Coronary artery (tissue), 2 donors: ENCODE measurements around the gene NME9.
A peak's percentile ranks its signal among the peaks of the same experiment; 100 is the strongest.

ENCODE experiments used
- DNase-seq: peaks from one replicate; pipeline ENCODE4 v3.0.0-alpha.2; 2017; ENCODE audit warnings: low spot score
- H3K27ac ChIP-seq, 2 donors: fragments of 200-600 bp; sonication (generic); one replicate each; pipeline ENCODE4 v1.5.1; 2016 to 2019
- H3K4me3 ChIP-seq: fragments of 200-600 bp; sonication (generic); 2 replicates; pipeline ENCODE4 v1.5.1; 2016; ENCODE audit warnings: mild to moderate bottlenecking, moderate library complexity
- TF ChIP-seq, protein P1 (sequence below): fragments of 200-600 bp; sonication (generic); IDR thresholded peaks from one replicate; pipeline ENCODE4 v1.5.1; 2019; ENCODE audit warnings: antibody characterized with exemption

NME9 gene

DNA sequence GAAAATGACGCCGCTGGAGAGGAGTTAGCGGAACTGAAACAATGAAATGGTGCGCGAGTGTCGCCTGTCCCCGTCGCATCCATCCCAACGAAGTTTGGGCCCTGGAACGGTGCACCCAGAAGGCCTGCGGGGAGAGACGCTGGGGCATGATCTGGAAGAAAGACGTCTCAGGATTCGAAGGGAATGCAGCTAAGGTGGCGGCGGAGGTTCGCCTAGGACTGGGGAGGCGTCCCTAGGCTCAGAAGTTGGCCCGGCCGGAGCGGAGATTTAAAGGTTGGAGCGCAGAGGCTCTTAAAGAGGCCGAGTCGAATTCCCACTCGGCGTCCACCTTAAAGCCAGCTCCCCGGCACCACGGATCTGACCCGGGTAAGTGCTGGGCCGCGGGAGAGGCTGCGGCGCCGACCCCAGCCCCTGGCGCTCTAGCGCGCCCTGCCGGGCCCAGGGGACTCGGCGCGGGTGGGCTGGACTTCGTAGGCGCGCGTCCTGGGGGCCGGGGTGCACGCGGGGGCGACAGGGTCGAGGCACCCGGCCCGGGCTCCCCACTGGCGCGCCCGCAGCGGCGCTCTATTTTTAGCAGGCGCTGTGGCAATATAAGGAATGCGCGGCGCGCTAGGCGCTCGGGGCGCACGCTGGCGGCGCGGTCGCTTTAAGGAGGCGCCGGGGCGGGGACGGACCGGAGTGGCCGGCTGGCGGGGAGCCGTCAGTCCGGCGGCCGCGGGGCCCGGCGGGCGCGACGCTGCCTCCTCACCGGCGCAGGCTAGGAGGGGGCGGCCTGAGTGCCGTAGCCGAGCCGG, 18.5 kb upstream of the NME9 start, which contains the start of gene MRAS:
TSS of gene MRAS (plus strand) at position 620 of the 794 bp plus-strand sequence. CDS start 24,305 bp downstream, outside the sequence.
- TF ChIP-seq, protein P1, sequence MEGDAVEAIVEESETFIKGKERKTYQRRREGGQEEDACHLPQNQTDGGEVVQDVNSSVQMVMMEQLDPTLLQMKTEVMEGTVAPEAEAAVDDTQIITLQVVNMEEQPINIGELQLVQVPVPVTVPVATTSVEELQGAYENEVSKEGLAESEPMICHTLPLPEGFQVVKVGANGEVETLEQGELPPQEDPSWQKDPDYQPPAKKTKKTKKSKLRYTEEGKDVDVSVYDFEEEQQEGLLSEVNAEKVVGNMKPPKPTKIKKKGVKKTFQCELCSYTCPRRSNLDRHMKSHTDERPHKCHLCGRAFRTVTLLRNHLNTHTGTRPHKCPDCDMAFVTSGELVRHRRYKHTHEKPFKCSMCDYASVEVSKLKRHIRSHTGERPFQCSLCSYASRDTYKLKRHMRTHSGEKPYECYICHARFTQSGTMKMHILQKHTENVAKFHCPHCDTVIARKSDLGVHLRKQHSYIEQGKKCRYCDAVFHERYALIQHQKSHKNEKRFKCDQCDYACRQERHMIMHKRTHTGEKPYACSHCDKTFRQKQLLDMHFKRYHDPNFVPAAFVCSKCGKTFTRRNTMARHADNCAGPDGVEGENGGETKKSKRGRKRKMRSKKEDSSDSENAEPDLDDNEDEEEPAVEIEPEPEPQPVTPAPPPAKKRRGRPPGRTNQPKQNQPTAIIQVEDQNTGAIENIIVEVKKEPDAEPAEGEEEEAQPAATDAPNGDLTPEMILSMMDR, result no peak
- peak within 1 kb of the TSS; percentile 89 for H3K4me3 ChIP-seq
- peak within 1 kb of the TSS; percentile 95 for H3K27ac ChIP-seq
- DNase-seq, result peak; percentile 90

DNA sequence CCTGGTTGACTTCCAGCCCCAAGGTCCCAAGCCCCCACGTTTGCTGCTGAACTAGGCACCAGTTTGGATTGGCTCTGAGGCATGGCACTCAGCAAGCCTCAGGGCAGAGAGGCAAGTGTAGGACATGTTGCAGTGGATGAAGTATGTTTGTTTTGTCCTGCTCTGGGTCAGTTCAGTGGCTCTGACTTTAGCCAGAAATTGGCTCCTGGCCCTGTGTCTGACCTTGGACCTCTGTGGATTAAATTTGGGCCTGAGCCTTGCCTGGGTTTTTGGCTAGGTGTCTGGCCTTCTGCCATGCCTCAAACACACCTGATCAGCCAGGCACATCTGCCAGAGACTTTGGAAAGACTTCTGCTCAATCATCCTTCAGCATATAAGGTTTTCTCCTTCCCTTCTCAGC, 15.1 kb upstream of the NME9 start:
- no peak for DNase-seq
- TF ChIP-seq, protein P1, result no peak
- no peak overlapping the region for H3K27ac ChIP-seq
- H3K4me3 ChIP-seq, result no peak overlapping the region

DNA sequence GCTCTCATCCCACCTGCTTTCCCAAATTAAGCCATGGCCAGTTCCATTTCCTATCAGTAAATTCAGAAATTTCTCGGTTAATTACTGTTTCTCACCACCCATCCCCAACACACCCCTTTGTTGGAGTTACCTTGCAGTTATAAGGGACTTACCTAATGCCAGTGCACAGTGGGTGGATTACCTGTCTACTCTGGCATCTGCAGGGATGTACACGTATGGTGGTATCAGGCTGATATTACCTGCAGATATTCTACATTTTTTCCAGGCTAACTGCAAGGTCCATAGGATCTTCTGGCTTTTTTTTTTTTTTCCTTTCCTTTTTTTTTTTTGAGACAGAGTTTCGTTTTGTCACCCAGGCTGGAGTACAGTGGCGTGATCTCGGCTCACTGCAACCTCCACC, 10.9 kb upstream of the NME9 start:
- no peak overlapping the region for H3K4me3 ChIP-seq
- no peak overlapping the region for H3K27ac ChIP-seq
- no peak for DNase-seq
- TF ChIP-seq, protein P1, result no peak

DNA sequence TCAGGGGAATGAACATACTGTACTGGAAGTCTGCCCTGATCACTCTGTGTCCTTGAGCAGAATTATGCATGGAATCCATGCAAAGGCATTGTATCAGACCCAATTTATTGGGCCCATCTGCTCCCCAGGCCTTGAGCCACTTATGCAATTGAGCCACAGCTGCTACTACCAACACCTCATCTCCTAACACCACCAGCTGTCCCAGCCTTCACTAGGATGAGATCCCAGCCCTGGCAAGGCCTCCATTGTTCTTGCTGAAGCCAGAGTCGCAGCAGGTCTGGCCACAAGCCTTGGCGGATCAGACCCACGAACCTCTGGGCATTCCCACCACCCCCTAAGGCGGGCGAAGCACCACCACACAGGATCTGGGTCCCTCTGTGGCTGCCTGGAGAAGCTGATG, 9.2 kb upstream of the NME9 start:
- DNase-seq, result no peak
- TF ChIP-seq, protein P1, result no peak
- no peak overlapping the region for H3K4me3 ChIP-seq
- H3K27ac ChIP-seq, result no peak overlapping the region

DNA sequence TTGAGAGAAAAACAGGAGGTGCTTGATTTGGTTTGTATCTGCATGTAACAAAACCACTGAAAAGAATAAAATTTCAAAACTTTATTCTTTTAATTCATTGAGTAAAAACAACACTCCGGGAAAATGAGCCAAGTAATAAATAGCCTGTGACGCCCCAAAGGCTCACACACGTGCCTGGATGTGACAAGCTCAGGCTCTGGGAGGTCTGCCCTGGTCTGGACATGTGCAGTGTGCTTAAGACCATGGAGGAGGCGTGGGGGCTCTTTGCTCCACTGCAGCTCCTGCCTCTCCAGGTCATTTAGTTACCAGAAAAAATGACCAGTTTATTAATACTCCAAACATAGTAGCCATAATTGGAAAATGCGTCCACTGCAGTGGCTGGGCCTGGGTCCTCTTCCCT, 8.6 kb upstream of the NME9 start:
- TF ChIP-seq, protein P1, result no peak
- Histone ChIP-seq H3K4me3 (no peak overlapping the region), H3K27ac (no peak overlapping the region)
- DNase-seq, result no peak

DNA sequence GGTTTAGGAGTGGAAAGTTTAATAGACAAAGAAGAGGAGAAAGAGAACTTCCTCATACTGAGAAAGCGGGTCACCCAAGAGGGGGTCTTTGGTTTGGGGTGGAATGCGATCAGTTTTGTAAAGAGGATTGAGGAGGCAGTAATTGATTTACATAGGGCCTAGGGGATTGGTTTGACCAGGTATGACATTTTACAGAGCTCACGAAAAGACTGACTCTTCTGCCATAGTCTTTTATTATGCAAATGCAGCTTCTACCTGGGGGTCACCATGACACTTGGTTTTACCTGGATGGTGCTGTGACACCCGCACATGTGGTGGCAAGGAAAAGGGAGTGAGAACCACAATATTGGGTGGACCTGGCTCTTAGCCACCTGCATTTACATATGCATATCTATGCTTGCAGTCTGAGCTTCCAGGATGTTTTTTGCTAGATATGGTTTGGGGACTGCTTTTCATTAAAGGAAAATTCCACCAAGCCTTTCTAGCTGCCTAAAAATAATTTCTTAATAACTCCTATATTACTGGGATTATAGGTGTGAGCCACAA, 6.9 kb upstream of the NME9 start:
- Histone ChIP-seq H3K27ac (no peak overlapping the region), H3K4me3 (no peak overlapping the region)
- DNase-seq, result no peak
- TF ChIP-seq, protein P1, result no peak

DNA sequence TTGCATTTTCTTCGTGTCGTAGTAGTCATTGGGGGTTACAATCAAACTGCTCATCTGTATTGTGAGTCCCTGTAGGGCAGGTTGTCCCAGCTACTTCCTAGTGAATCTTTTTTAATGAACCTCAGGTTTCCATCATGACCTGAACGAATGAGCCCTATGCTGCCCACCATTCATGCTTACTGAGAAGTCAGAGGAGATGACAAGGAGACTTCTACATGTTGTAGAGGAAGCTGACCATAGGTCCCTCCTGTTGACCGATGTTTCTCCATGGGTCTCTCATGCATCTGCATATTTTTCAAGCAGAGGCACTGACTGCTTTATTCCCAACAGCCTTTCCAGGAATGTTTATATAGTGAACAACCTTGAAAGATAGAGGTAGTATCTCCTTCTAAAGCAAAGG, 5.0 kb upstream of the NME9 start:
- TF ChIP-seq, protein P1, result no peak
- no peak for DNase-seq
- Histone ChIP-seq H3K27ac (no peak overlapping the region), H3K4me3 (no peak overlapping the region)
